ENCODE measurements around the gene TK1.
A peak's percentile ranks its signal among the peaks of the same experiment; 100 is the strongest.

Gene TK1

DNA sequence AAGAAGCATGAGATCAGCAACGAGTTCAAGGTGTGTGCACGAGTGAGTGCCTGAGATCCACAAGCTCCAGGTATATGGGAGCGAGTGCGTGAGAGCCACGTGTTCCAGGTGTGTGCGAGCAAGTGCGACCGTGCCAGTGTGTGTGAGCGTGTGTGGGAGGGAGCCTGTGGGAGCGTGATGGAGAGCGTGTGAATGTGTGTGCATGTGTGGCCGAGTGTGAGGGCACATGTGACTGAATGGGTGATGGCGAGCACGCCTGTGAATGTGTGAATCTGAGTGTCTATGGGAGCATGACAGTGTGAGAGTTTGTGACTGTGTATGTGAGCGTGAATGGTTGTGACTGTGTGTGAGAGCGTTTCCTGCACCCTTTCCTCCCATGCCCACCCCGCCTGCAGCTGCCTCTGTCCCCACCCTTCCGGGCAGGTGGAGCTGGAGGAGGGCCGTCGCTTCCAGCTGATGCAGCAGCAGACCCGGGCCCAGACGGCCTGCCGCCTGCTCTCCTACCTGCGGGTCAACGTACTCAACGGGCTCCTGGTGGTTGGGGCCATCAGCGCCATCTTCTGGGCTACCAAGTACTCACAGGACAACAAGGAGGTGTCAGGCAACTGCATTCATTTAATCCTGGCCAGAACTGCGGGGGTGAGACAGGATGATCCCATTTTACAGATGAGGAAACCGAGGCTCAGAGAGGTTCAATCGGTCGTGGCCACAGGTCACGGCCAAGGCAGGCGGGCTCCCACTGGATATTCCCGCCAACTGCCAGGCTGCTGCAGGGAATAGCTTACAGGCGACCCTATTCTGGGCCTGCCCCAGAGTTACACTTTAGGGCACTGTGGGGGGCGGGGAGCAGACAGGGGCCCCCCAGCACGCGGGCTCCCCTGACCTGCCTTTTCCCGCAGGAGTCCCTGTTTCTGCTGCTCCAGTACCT, 52.6 kb downstream of the TK1 start:
- DNase-seq (ENCODE audit: low spot score): peak; percentile 82

DNA sequence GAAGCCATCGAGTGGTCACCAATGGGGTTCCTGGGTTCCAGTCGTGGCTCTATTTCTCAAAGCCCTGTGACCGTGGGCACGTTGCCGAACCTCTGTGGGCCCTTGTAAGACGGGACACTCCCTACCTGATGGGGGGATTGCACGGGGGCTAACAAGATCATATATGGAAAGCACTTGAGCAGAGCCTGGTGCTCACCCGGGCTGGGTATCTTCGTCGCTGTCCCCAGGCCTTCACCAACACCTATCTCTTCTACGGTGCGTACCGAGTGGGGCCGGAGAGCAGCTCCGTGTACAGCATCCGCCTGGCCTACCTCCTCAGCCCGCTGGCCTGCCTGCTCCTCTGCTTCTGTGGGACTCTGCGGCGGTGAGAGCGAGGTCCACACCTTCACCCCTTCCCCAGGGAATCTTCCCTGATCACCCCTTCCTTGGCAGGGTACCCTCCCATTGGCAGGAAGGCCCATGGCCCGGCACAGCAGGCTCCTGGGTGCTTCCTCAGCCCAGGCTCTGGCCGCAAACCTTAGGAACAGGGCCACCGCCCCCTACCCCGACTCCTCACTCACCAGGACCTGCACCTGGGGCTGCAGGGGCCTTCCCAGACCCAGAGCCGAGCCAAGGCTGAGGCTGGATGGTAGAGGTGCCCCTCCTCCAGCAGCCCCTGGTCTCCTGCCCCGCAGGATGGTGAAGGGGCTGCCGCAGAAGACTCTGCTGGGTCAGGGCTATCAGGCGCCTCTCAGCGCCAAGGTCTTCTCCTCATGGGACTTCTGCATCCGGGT, 53.5 kb downstream of the TK1 start:
- no peak for DNase-seq (ENCODE audit: low spot score)

DNA sequence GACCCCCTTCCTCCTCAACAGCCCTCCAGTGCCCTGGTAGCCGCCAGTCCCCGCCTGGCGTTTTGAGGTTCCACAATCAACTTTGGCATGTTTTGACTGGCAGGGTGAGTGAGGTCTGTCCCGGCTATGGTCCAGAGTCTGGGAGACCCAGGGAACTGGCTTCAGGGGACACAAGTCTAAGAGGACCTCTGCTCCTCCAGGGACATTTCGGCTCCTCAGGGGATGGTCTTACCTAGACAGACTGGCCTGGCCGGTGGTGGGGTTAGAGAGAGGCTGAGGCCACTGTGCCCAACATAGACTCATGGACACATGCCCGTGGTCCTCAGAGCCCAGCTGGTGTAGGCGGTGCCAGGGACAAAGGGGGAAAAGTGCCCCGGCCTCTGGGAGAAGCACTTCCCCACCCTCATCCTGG, 54.1 kb downstream of the TK1 start:
- DNase-seq (ENCODE audit: low spot score): no peak

DNA sequence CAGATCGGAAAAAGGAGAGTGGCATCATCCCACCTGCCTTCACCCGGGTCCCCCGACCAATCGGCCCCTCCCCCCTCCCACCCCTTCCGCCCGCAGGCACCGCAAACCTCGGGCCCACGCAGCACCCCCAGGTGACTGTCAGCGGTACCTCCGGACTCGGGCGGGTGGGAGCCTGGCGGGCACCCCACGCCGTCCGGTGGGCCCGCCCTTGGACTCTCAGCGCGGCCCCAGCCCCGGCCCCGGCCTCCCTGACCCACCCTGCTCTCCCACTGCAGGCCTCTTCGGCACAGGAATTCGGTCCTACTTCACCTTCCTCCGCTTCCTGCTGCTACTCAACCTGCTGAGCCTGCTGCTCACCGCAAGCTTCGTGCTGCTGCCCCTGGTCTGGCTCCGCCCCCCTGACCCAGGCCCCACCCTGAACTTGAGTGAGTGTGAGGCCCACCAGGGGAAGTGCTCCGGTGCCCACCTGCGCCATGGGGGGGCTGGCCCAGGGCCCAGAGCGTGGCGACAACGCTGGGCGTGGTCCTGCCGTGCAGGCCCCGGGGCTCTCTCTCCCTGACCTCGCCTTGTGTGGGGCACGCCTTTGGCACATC, 54.7 kb downstream of the TK1 start:
- no peak for DNase-seq (ENCODE audit: low spot score)

DNA sequence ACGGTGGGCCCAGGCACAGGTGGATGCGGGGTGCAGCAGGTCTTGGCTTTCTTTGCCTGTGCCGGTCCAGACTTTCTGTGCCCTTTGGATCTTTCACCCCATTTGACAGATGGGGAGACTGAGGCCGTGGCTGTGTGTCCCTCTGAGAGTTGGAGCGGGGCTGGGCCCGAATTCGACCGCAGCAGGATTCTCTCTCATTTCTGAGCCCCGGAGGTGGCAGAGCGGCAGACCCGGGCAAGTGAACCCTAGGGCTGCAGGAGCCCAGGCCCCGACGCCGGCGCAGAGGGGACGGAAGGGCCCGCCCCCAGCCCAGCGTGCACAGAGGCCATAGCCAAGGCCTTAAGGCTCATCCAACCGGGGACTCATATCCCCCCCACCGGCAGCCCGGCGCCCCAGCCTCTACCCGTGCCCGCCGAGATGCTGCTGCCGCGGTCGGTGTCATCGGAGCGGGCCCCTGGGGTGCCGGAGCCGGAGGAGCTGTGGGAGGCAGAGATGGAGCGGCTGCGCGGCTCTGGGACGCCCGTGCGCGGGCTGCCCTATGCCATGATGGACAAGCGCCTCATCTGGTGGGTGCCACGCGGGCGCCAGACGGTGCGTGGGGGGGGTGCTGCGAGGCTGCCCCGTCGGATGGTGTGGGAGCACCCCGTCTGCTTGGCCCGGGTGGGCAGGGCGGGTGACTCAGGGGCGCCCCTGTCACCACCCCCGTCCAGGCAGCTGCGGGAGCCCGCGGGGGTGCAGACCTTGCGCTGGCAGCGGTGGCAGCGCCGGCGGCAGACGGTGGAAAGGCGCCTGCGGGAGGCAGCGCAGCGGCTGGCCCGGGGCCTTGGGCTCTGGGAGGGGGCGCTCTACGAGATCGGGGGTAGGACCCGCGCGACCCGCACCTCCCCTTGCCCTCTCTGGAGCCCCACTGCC, 55.4 kb downstream of the TK1 start:
- DNase-seq (ENCODE audit: low spot score): no peak

DNA sequence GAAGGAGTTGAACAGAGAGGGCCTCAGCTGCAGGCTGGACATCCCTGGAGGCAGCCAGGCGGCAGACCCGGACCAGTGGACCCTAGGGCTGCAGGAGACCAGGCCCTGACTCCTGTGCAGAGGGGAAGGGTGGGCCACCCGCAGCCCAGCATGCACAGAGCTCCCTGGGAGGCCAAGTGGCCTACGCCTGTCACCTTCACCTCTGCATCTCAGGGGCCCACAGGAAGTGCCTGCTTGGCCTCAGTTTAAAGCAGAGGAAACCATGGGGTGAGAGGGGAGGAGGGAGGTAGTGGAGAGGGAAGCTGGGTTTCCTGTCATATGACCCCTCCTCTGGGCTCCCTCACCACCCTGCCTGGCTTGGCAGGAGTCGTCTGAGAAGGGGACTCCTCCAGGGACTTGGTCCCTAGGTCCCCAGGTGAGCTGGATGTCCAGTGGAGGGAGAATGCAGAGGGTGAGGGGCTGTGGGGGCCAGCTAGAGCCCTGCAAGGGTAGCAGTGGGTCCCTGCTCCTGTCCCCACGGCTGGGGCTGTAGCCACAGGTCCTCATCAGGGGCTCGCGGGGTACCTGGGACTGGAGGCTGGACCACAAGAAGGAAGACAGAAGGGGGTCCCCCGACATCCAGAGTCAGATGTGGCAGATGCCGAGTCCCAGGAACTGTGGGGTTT, 56.3 kb downstream of the TK1 start, which contains the start of gene TMC8:
TSS of gene TMC8 (plus strand) at position 335 of the 665 bp plus-strand sequence. CDS start 818 bp downstream, outside the sequence.
- no peak for DNase-seq (ENCODE audit: low spot score)

DNA sequence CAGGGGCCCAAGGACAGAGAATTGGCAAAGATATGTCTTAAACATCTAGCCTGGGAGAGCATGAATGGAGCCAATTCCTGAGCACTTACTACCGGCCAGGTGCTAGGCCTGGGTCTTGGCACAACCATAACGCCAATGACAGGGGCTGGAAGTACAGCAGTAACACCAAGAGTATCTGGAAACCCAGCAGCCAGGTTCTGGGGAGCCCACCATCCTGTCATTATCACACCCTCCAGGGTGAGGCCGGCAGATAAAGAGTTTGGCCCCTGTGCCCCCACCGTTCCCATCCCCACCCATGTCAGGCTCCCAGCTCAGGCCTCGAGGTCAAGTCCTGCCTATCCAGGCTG, 56.8 kb downstream of the TK1 start:
- no peak for DNase-seq (ENCODE audit: low spot score)

DNA sequence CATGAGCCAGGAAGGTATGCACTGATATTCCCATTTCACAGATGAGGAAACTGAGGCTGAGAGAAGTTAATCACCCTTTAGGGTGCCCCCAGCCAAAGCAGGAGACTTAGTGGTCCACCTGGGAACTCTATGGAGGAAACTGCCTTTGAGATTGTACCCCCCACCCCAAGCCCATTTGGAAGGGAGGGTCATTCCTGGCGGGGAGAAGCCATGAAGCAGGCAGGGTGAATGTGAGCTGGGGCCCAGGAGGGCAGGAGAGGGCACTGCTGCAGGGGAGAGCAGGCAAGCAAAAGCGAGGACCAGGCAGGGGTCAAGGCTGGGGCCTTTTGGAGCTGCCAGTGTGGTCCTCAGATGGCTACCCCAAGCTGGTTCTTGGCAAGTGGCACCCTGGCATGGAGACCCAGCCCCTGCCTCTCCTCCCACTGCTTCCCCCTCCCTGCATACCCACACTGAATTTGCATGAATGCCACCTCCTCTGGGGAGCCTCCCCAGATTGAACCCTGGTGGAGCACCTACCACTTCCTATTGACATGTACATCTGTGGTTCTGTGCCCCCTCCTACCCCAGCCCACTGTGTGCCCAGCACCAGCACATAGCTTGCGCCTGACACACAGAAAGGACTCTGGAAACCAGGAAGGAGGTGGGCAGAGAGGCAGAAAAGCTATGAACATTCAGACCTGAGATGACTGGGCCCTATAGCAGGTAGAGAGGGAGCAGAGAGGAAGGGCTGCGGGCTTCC, 57.3 kb downstream of the TK1 start:
- DNase-seq (ENCODE audit: low spot score): no peak

DNA sequence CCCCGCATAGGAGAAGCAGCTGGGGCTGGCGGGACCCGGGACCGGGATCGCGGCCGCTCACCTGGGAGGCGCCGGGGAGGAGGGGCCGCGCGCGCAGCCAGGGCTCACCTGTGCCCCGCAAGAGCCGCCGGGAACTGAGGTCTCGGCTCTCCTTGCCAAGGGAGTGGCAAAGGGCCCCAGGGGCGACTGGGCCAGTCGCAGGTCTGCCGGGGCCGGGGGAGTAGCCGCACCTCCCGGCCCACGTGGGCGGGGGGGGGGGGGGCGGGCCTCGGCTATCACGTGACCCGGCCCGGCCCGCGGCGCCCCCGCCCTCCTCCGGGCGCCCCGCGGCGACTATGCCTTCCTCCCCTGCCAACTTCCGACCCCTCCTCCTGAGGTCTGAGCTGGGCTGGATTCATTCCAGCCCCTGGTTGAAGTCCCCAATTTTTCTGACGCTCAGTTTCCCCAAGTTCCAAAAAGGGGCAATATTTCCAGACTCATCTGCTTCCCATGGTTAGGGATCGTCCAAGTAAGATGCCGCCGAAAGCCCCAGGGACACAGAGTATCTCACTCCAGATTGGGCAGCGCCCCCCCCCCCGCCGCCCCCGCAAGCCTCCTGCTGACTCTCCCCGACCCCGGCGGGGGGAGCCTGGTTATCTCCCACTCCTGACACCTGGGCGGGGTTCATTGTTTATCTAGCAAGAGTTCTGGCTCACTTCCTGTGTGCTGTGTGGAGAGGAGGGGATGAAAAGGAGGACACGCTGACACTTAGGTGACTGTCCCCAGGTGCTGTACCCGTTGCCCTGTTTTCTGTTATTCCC, 58.1 kb downstream of the TK1 start, which contains the start of gene TMC6:
TSS of gene TMC6 (minus strand) at position 205 of the 800 bp plus-strand sequence. CDS start 1,923 bp downstream, outside the sequence.
- DNase-seq (ENCODE audit: low spot score): no peak

DNA sequence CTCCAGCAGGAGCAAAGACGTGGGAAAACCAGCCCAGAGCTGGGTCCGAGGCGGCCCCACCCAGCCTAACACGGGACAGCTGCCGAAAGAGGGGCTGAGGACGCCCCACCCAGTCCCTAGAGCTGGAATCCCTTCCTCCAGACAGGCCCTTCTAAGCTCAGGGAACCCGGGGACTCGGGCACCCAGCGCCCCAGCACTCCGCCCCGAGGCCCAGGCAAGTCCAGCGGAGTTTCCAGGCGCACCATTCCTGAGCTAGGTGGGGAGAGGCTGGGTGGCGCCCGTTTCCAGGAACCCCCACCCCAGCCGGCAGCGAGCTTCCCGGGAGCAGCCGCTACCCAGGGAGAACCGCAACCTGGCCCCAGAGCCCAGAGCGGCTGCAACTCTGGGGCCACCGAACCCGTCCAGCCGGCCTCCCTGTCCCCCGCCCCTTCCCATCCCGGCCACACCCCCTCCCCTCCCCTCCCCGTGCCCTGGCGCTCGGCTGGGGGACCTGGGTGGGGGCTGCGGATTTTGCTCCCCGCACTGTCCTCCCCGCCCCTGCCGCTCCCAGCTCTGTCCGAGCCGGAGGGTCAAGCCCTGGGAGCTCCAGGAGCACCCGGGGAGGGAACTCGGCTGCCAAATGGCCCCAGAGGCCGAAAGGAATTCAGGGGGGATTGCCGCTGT, 58.8 kb downstream of the TK1 start:
- peak; percentile 87 for DNase-seq (ENCODE audit: low spot score)

DNA sequence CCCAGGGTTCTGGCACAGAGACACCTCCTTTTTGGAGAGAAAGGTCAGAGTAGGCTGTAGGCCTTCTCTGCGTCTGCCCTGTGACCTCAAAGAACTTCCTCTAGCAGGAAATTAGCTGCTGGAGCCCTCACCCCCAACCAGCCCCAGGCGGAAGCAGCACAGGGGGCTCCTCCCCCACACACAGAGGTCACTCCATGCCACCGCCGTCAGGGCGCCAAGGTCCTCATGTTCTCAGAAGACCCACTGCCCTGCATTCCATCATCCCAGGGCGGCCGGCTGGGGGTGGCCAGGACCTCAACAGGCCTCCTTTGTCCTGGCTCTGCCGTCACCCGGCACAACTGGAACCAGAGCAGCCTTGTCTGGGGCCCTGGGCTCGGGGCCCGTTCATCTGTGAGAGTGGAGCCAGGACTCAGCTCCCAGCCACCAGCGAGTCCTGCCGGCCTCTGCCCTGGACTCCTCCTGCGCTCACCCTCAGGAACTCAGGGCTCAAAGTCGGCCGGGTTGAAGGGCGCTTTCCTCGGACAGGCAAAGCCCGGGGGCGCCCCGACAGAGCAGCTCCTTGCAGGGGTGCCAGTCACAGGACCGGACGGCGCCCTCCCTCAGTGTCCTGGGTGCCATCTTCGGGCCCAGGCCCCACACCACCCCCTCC, 59.5 kb downstream of the TK1 start:
- peak; percentile 81 for DNase-seq (ENCODE audit: low spot score)

DNA sequence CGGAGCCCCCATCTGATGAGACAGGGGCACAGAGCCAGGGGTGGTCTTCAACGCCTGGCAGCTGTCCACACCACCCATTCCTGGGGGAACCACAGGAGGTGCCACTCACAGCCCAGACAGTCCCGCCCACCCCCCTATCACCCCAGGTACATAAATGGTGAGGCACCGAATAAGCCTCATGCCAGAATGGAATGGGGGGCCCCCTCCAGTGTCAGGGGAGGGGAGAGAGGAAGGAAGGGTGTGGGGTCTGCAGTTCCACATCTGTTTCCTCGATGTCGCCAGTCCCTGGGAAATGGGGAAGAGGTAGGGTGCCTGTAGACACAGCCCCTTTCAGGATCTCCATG, 60.0 kb downstream of the TK1 start:
- DNase-seq (ENCODE audit: low spot score): no peak

DNA sequence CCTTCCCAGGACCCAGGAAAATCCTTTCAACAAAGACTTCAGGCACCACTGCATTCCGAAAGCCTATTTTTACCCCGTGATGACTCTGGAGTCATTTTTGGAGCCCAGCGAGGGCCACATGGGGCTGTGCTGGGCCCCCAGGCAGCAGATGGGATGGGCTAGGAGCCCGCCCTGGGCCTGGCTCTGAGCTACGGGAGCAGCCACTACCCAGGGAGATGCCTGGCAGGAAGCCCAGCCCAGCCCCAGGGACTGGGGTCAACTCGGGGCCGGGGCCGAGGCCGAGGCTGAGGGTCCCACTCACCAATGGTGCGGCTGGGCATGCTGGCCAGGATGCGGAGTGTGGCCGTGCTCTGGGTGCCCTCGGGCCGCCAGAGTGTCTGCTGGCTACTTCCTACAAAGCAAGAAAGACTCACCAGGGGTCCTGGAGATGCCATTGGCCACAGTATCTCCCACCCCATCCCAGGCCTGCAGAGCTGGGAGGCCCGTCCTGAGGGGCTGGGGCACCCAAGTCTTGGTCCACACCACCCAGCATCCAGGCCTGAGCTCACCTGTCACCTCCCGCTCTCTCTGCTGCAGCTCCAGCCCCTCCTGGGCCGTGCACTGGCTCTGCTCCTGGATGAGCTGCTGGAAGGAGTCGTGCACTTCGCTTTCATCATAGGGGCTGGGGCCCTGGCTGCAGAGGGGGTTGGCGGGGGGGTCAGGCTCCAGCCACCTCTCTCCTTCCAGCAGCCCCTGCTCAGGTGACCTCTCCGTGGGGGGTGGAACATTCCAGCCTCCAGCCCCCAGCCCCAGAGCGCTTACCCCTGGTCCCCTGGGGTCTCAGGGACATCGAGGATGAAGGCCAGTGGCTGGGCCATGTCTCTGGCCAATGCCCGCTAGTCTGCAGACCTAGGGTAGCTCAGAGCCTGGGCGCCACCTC, 60.6 kb downstream of the TK1 start:
- DNase-seq (ENCODE audit: low spot score): no peak

DNA sequence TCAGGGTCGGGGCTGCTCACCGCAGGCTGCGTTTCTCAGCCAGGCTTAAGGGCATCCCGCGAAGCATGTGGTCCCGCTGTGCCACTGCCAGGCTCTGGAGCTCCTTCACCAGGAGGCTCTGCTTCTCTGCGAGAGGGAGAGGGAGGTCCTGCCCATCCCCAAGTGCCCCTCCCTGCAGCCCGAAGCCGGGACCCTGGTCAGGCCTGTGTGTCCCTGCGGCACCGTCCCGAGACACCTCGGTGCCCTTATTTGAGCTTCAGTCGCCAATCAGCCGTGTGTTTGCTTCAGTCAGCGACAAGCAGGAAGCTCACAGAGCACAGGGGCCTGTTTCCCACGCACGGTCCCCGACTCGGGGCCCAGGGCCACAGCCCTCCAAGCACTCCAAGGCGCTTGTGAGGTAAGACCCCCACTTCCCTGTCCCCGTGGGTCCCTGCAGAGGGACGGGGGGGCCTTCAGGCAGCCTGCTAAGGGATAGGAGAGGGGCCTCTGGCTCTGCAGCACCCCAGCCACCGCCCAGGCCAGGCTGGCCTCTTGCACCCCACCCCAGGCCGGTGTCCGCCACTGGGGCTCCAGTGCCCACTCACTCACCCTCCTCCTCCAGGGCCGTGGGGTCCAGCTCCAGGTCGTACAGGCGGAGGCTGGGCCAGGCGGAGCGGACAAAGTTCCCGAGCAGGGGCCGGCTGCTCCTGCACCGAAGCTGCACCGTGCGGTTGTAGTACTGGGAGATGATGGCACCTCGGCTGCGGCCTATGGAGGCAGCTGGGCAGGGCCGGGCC, 61.5 kb downstream of the TK1 start:
- DNase-seq (ENCODE audit: low spot score): no peak

DNA sequence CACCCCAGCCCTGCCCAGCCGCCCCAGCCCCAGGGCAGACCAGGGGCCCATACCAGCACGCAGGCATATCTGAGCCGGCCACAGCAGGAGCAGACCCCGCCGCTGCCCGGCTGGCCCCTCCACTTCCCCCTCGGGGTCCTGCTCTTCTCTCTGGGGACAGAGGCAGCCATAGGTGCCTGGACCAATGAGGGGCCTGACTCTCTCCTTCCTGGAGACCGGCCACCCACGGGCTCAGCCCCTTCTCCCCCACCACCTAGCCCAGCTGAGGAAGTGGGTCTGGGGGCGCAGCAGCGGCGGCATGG, 62.1 kb downstream of the TK1 start:
- DNase-seq (ENCODE audit: low spot score): no peak
